Pancreas (tissue), 10 donors: ENCODE results near the gene MAD1L1. TPM values are rescaled to one million over a fixed set of nuclear protein-coding genes. Genes with fewer than 3 reads are reported as not detected.

Experiments
- ATAC-seq, 4 donors: fragments of 200-7000 bp; cut with Tn5 transposase; one replicate each; pipeline versions ENCODE4 v1.8.0 to v1.9.1; 2020; ENCODE audit warnings: mild to moderate bottlenecking in 4 of 4, moderate library complexity in 4 of 4
- DNase-seq, 6 donors: peaks; one replicate each; pipeline ENCODE4 v3.0.0-alpha.2; 2020
- FAIRE-seq: peaks from 2 replicates; lab custom pipeline; 2012; peaks lifted over from hg19 to GRCh38; lab: Jason Lieb, UNC
- H3K27ac ChIP-seq, 4 donors: fragments of 200-600 bp; sonication (generic); 1 replicate in 3 of 4; 2 replicates in 1 of 4; pipeline versions ENCODE4 v1.5.0 to v1.8.0; 2020
- H3K27me3 ChIP-seq, 4 donors: fragments of 200-600 bp; one replicate each; pipeline ENCODE4 v1.8.0; 2021
- H3K36me3 ChIP-seq, 3 donors: fragments of 200-600 bp; sonication (generic) in 1 of 3; one replicate each; pipeline versions ENCODE4 v1.5.0 to v1.8.0; 2020 to 2021
- H3K4me1 ChIP-seq, 3 donors: fragments of 200-600 bp; one replicate each; pipeline ENCODE4 v1.8.0; 2021
- H3K4me3 ChIP-seq, 4 donors: fragments of 200-600 bp; sonication (generic) in 2 of 4; one replicate each; pipeline versions ENCODE4 v1.5.0 to v1.8.0; 2020 to 2021
- H3K9me3 ChIP-seq, 4 donors: fragments of 200-600 bp; one replicate each; pipeline ENCODE4 v1.8.0; 2021
- CTCF ChIP-seq, 4 donors: fragments of 200-600 bp; sonication (generic) in 3 of 4; IDR thresholded peaks; one replicate each; pipeline versions ENCODE4 v1.5.0 to v1.8.0; 2021; ENCODE audit warnings: antibody characterized with exemption in 4 of 4
- WGBS, 2 donors: extraction: QIAGEN DNeasy Blood & Tissue Kit; methylation state at CpG; one replicate each; pipeline ENCODE4 v1.1.7; 2013; 5-methylcytosine and 5-hydroxymethylcytosine counted together
- intact Hi-C, 3 donors: fragments of 100-400 bp; cut with DNase I; formaldehyde crosslinking; loops; one replicate each; pipeline versions ENCODE4 v1.11.1 to v1.14.2; 2022
- polyA plus RNA-seq, 2 donors: library from polyadenylated mRNA; stranded (reverse); fragments of 200-250 nt; gene quantifications; one replicate each; pipeline ENCODE4 v1.2.3, GENCODE V29; 2013
- total RNA-seq, 6 donors: library from RNA; stranded (reverse); fragmentation: NEBNext Ultra II Directional in 4 of 6; extraction: Animal tissue kit (Norgen Biotek cat#: 25700) in 4 of 6; gene quantifications; one replicate each; pipeline versions ENCODE4 v1.2.1 to v1.2.4, GENCODE V29; 2021 to 2023
- donor health status: healthy with polysubstance abuse.
- donor health status: DM: no; HTN: no; CAD: no; lungs with moderate emphysema.
- donor health status: DM: no; HTN: no; CAD: no.
- donor health status: control.
- donor health status: control.
- donor health status: Bipolar disorder and iron deficiency.
- donor health status: DM: yes; HTN: yes; CAD: no.
- donor health status: DM: no; HTN: no; CAD: no.
- donor health status: DM: no; HTN: no; CAD: no.
- donor health status: DM: yes; HTN: yes; CAD: no.

Gene MAD1L1
- total and polyA plus RNA-seq, 8 donors, result 9.8 to 28.2 (median 11.9) TPM

GRCh38 chr7:2259480-2259879 lies 26.7 kb upstream of the MAD1L1 start:
- Histone ChIP-seq H3K27ac (no peak overlapping the region), H3K36me3 (no peaks in the 10 kb centered on the region), H3K4me3 (no peak overlapping the region), H3K27me3 (no peaks in the 10 kb centered on the region), H3K4me1 (no peaks in the 10 kb centered on the region), H3K9me3 (no peaks in the 10 kb centered on the region)
- no peak for ATAC-seq
- FAIRE-seq, result no peak
- intact Hi-C loops, result loop anchor here in 1 of 3 donors (10.0 kb wide), 1 partner anchor 85 kb away; no protein-coding TSS in a partner anchor
- no peak for DNase-seq
- TF ChIP-seq CTCF (IDR thresholded peaks at IDR 0.05), result no peak
- 88 to 89% methylated on average over 9 of the region's 9 CpGs for WGBS, 2 donors

- no peak for TF ChIP-seq CTCF (IDR thresholded peaks at IDR 0.05)
- no peak overlapping the region for H3K27ac ChIP-seq
- ATAC-seq, result no peak
- H3K36me3 ChIP-seq, result no peaks in the 10 kb centered on the region
- no peak overlapping the region for H3K4me3 ChIP-seq
- H3K4me1 ChIP-seq, result no peaks in the 10 kb centered on the region
- intact Hi-C loops, result loop anchor here in 1 of 3 donors (10.0 kb wide), 1 partner anchor 86 kb away; no protein-coding TSS in a partner anchor
- 94 to 96% methylated on average over 32 to 34 of the region's 34 CpGs for WGBS, 2 donors
- DNase-seq, result no peak
- no peak for FAIRE-seq
- H3K27me3 ChIP-seq, result no peaks in the 10 kb centered on the region
- no peaks in the 10 kb centered on the region for H3K9me3 ChIP-seq
Measured at GRCh38 chr7:2258661-2259365, 26.1 kb upstream of the MAD1L1 start.

- no peaks in the 10 kb centered on the region for H3K36me3 ChIP-seq
- H3K27me3 ChIP-seq, result no peaks in the 10 kb centered on the region
- H3K4me1 ChIP-seq, result no peaks in the 10 kb centered on the region
- no peak overlapping the region for H3K4me3 ChIP-seq
- TF ChIP-seq CTCF (IDR thresholded peaks at IDR 0.05), result no peak
- intact Hi-C loops, result loop anchor here in 1 of 3 donors (10.0 kb wide), 1 partner anchor 87 kb away; no protein-coding TSS in a partner anchor
- ATAC-seq (no peak), DNase-seq (no peak), FAIRE-seq (no peak)
- WGBS, 2 donors, result 96% methylated on average over 17 of the region's 17 CpGs
- no peaks in the 10 kb centered on the region for H3K9me3 ChIP-seq
- no peak overlapping the region for H3K27ac ChIP-seq
Measured at GRCh38 chr7:2257651-2258050, 24.9 kb upstream of the MAD1L1 start.

GRCh38 chr7:2257046-2257551 lies 24.4 kb upstream of the MAD1L1 start:
- 96% methylated on average over 31 to 38 of the region's 38 CpGs for WGBS, 2 donors
- no peak for FAIRE-seq

More at GRCh38 chr7:2257046-2257551, 24.4 kb upstream of the MAD1L1 start:
- intact Hi-C loops, result loop anchor here in 1 of 3 donors (10.0 kb wide), 1 partner anchor 88 kb away; no protein-coding TSS in a partner anchor
- no peaks in the 10 kb centered on the region for H3K27me3 ChIP-seq
- DNase-seq, result no peak
- ATAC-seq, result no peak
- H3K4me1 ChIP-seq, result no peaks in the 10 kb centered on the region
- no peak overlapping the region for H3K4me3 ChIP-seq
- H3K36me3 ChIP-seq, result no peaks in the 10 kb centered on the region
- no peak for TF ChIP-seq CTCF (IDR thresholded peaks at IDR 0.05)
- no peaks in the 10 kb centered on the region for H3K9me3 ChIP-seq
- H3K27ac ChIP-seq, result no peak overlapping the region
